Measurements from ENCODE around the gene KRT7. TPM values are rescaled to one million over a fixed set of nuclear protein-coding genes. Genes with fewer than 3 reads are reported as not detected.

KRT7 gene
- total and polyA plus RNA-seq, 3 experiments from 2014 or later = 3.2 to 5.6 TPM; not detected in 1

DNA sequence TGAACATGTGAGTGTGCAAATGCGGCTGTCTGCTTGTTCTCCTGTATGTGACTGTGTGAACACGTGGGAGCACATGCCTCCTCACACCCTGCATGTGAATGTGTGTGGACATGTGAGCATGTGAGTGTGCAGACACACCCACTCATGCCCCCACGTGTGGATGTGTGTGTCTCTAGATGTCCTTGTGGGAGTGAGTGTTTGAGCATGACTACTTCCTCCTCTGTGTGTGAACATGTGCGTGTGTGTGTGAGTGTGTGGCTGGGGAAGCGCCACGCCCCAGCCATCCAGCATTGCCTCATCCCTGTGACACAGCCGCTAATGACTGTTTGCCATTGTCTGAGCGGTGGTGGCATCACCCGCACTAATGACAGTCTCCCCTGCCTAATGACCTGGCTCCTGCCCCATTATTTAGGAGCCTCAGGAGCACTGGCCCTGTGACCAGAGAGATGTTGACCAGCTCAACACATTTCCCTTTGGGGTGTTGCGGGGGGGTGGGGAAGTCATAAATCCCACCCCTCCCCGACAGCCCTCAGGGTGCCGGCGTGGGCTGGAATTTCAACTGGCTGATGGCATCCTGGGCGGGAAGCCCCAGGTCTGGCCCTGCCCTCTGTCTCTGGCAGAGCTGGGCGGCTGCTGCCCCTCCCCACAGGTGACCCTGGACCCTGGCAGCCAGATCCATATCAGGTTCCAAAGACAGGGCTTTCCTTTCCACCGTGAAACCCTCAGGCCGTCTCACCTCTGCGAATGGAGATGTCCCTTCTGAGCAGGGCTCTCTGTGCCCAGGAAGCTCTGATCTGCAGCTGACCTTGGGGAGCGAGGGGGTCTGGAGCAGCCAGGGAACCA is 29.7 kb upstream of the KRT7 start:
- peak overlapping the region in 1 of 8 donors; percentile 54 for H3K27ac Mint-ChIP-seq
- H3K27me3 ChIP-seq (ENCODE audit: insufficient read depth, low read length, poor library complexity, severe bottlenecking) = no peaks in the 10 kb centered on the region
- H3K4me1 Mint-ChIP-seq = no peaks in the 10 kb centered on the region
- H3K27ac ChIP-seq (ENCODE audit: low read depth, low read length) = no peak overlapping the region
- no peaks in the 10 kb centered on the region for H3K36me3 ChIP-seq (ENCODE audit: insufficient read depth, low read length)
- H3K9me3 ChIP-seq (ENCODE audit: low read length) = no peaks in the 10 kb centered on the region
- no peak overlapping the region for H3K4me3 ChIP-seq (ENCODE audit: low read length)
- no peaks in the 10 kb centered on the region for H3K36me3 Mint-ChIP-seq
- H3K27me3 Mint-ChIP-seq = peaks cover 21 to 34% of the 10 kb centered on the region in 2 donors
- DNase-seq = no peak
- H3K9me3 Mint-ChIP-seq = no peaks in the 10 kb centered on the region
- no peaks in the 10 kb centered on the region for H3K4me1 ChIP-seq (ENCODE audit: insufficient read depth, low read length)
- H3K4me3 Mint-ChIP-seq = no peak overlapping the region
- POLR2A ChIA-PET = no interaction called here
- CTCF ChIA-PET = no interaction called here

- H3K4me1 Mint-ChIP-seq = no peaks in the 10 kb centered on the region
- H3K9me3 Mint-ChIP-seq = no peaks in the 10 kb centered on the region
- no peak overlapping the region for H3K4me3 Mint-ChIP-seq
- Histone ChIP-seq H3K27me3 (ENCODE audit: insufficient read depth, low read length, poor library complexity, severe bottlenecking) (no peaks in the 10 kb centered on the region), H3K36me3 (ENCODE audit: insufficient read depth, low read length) (no peaks in the 10 kb centered on the region), H3K27ac (ENCODE audit: low read depth, low read length) (no peak overlapping the region), H3K4me3 (ENCODE audit: low read length) (no peak overlapping the region), H3K9me3 (ENCODE audit: low read length) (no peaks in the 10 kb centered on the region), H3K4me1 (ENCODE audit: insufficient read depth, low read length) (no peaks in the 10 kb centered on the region)
- H3K36me3 Mint-ChIP-seq = no peaks in the 10 kb centered on the region
- H3K27me3 Mint-ChIP-seq = peaks cover 21 to 34% of the 10 kb centered on the region in 2 donors
- ChIA-PET CTCF (no interaction called here), POLR2A (no interaction called here)
- H3K27ac Mint-ChIP-seq = no peak overlapping the region
- no peak for DNase-seq
Measured at GRCh38 chr12:52204095-52204930, 28.7 kb upstream of the KRT7 start.

GRCh38 chr12:52204931-52205505 is 28.0 kb upstream of the KRT7 start:
- no peaks in the 10 kb centered on the region for H3K9me3 Mint-ChIP-seq
- CTCF ChIA-PET = no interaction called here
- no peaks in the 10 kb centered on the region for H3K4me1 Mint-ChIP-seq

DNA sequence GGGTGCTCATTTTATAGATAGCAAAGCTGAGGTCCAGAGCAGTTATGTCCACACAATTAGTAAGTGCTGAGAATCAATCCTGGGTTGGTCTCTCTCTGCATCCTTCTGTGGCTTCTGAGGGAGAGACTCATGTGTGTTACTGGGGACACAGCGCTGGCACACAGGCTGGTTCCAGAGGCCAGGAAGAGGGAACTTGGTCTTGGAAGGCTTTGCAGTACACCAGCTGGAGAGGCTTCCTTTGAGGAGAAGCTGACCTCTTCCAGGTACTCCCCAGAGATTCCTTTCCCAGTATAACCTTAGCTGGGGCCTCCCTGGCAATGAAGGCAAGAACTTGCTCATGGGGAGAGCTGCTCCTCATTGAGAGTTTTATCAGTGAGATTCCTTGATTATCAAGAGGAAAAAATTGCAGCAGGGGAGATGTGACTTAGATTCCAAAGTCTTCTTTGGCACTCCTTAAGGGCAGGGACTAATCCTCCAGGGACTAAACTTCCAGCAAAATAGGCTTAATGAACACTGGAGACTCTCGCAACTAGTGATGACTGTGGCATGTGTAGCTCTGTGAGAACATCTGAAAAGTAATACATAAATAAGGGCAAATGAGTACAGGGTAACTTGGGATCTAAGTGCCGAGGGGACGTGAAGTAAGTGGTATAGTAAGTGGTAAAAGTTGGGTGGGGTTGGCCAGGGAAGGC is 27.3 kb upstream of the KRT7 start:
- Mint-ChIP-seq H3K27me3 (peaks cover 21 to 24% of the 10 kb centered on the region in 2 donors), H3K27ac (no peak overlapping the region), H3K36me3 (no peaks in the 10 kb centered on the region), H3K4me3 (no peak overlapping the region), H3K9me3 (no peaks in the 10 kb centered on the region), H3K4me1 (no peaks in the 10 kb centered on the region)
- Histone ChIP-seq H3K4me3 (ENCODE audit: low read length) (no peak overlapping the region), H3K27ac (ENCODE audit: low read depth, low read length) (no peak overlapping the region), H3K4me1 (ENCODE audit: insufficient read depth, low read length) (no peaks in the 10 kb centered on the region), H3K9me3 (ENCODE audit: low read length) (no peaks in the 10 kb centered on the region), H3K27me3 (ENCODE audit: insufficient read depth, low read length, poor library complexity, severe bottlenecking) (no peaks in the 10 kb centered on the region), H3K36me3 (ENCODE audit: insufficient read depth, low read length) (no peaks in the 10 kb centered on the region)
- DNase-seq = peak in 1 of 5 donors; percentile 12
- POLR2A ChIA-PET = no interaction called here
- CTCF ChIA-PET = no interaction called here

More at GRCh38 chr12:52204931-52205505, 28.0 kb upstream of the KRT7 start:
- peak in 1 of 5 donors; percentile 15 for DNase-seq
- H3K27me3 ChIP-seq (ENCODE audit: insufficient read depth, low read length, poor library complexity, severe bottlenecking) = no peaks in the 10 kb centered on the region
- H3K36me3 ChIP-seq (ENCODE audit: insufficient read depth, low read length) = no peaks in the 10 kb centered on the region
- no peak overlapping the region for H3K4me3 ChIP-seq (ENCODE audit: low read length)
- H3K36me3 Mint-ChIP-seq = no peaks in the 10 kb centered on the region
- no peak overlapping the region for H3K27ac ChIP-seq (ENCODE audit: low read depth, low read length)
- POLR2A ChIA-PET = no interaction called here
- peaks cover 23 to 29% of the 10 kb centered on the region in 2 donors for H3K27me3 Mint-ChIP-seq
- H3K9me3 ChIP-seq (ENCODE audit: low read length) = no peaks in the 10 kb centered on the region
- H3K4me3 Mint-ChIP-seq = no peak overlapping the region
- H3K27ac Mint-ChIP-seq = no peak overlapping the region
- H3K4me1 ChIP-seq (ENCODE audit: insufficient read depth, low read length) = no peaks in the 10 kb centered on the region

DNA sequence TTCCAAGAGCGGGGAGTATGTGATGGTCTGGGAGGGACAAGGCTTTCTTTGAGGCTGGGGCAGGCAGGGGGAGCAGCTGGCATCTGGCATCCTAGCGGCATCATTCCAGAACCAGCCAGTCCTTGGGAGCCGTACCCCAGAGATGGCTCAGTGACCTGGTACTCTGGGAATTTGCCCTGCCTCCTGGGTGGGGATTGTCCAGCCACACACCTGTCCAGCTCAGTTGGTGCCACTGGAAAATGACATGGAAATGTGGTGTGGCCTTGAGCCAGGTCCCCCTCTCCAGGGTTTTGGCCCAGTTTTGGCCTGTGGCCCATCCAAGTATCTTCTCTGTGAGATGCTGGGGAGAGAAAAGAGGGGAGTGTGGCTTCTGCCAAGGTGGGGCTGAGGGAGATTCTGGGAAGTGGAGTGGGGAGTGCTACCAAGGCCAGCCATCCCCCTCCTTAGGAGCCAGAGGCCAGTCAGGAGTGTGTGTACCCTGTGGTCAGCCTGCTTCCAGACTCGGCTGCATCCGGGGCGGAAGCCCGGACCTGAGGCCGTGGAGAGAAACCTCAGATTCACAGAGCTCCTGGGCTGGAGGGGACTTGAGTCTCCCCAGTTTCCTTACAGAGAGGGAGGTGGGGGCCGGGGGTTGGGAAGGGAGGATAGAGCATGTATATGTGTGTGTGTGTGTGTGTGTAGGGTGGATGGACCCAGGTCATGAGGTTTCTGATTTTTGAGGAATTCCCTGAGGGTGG is 26.6 kb upstream of the KRT7 start:
- Histone ChIP-seq H3K9me3 (ENCODE audit: low read length) (no peaks in the 10 kb centered on the region), H3K36me3 (ENCODE audit: insufficient read depth, low read length) (no peaks in the 10 kb centered on the region), H3K4me3 (ENCODE audit: low read length) (no peak overlapping the region), H3K4me1 (ENCODE audit: insufficient read depth, low read length) (no peaks in the 10 kb centered on the region), H3K27ac (ENCODE audit: low read depth, low read length) (no peak overlapping the region), H3K27me3 (ENCODE audit: insufficient read depth, low read length, poor library complexity, severe bottlenecking) (no peaks in the 10 kb centered on the region)
- H3K36me3 Mint-ChIP-seq = no peaks in the 10 kb centered on the region
- ChIA-PET POLR2A (no interaction called here), CTCF (no interaction called here)
- no peak overlapping the region for H3K4me3 Mint-ChIP-seq
- peaks cover 16 to 24% of the 10 kb centered on the region in 2 donors for H3K27me3 Mint-ChIP-seq
- peak in 1 of 5 donors; percentile 37 for DNase-seq
- no peaks in the 10 kb centered on the region for H3K4me1 Mint-ChIP-seq
- H3K27ac Mint-ChIP-seq = no peak overlapping the region
- no peaks in the 10 kb centered on the region for H3K9me3 Mint-ChIP-seq

DNA sequence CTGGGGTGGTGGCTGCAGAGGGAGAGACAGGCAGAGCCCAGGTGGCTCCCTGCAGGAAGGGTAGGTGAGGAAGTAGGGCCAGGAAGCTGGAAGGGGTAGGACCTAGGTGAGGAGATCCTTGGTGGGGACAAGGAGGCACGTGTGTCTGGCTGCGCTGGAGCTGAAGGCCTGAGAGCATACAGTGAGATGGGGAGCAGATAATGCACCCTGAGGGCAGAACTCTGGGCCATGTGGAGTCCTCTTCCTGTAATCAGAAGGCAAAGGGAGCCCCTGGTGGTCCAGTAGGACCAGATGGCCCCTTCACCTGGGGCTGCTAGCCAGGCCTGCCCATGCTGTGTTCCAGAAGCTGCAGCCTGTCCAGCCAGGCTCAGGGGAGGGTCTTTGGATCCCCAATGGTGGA is 25.9 kb upstream of the KRT7 start:
- Histone ChIP-seq H3K36me3 (ENCODE audit: insufficient read depth, low read length) (no peaks in the 10 kb centered on the region), H3K4me1 (ENCODE audit: insufficient read depth, low read length) (no peaks in the 10 kb centered on the region), H3K27ac (ENCODE audit: low read depth, low read length) (no peak overlapping the region), H3K27me3 (ENCODE audit: insufficient read depth, low read length, poor library complexity, severe bottlenecking) (no peaks in the 10 kb centered on the region), H3K9me3 (ENCODE audit: low read length) (no peaks in the 10 kb centered on the region), H3K4me3 (ENCODE audit: low read length) (no peak overlapping the region)
- Mint-ChIP-seq H3K27ac (no peak overlapping the region), H3K36me3 (no peaks in the 10 kb centered on the region), H3K27me3 (peaks cover 14 to 21% of the 10 kb centered on the region in 2 donors), H3K4me3 (no peak overlapping the region), H3K4me1 (no peaks in the 10 kb centered on the region), H3K9me3 (no peaks in the 10 kb centered on the region)
- POLR2A ChIA-PET = no interaction called here
- CTCF ChIA-PET = no interaction called here
- DNase-seq = peak in 1 of 5 donors; percentile 16

- Mint-ChIP-seq H3K27ac (no peak overlapping the region), H3K9me3 (no peaks in the 10 kb centered on the region), H3K36me3 (no peaks in the 10 kb centered on the region), H3K4me1 (no peaks in the 10 kb centered on the region), H3K4me3 (no peak overlapping the region), H3K27me3 (peaks cover 14 to 18% of the 10 kb centered on the region in 2 donors)
- DNase-seq = peak in 1 of 5 donors; percentile 21
- Histone ChIP-seq H3K27me3 (ENCODE audit: insufficient read depth, low read length, poor library complexity, severe bottlenecking) (no peaks in the 10 kb centered on the region), H3K4me1 (ENCODE audit: insufficient read depth, low read length) (no peaks in the 10 kb centered on the region), H3K36me3 (ENCODE audit: insufficient read depth, low read length) (no peaks in the 10 kb centered on the region), H3K4me3 (ENCODE audit: low read length) (no peak overlapping the region), H3K27ac (ENCODE audit: low read depth, low read length) (no peak overlapping the region), H3K9me3 (ENCODE audit: low read length) (no peaks in the 10 kb centered on the region)
- CTCF ChIA-PET = no interaction called here
- POLR2A ChIA-PET = no interaction called here
Measured at GRCh38 chr12:52207895-52208294, 25.1 kb upstream of the KRT7 start.
